GM12875 (cell line): ENCODE results near the gene ADGRL3.

ENCODE experiments used
- H3K4me3 ChIP-seq: one replicate; pipeline ENCODE4 v1.5.1; 2011; ENCODE audit warnings: low read depth, low read length, control low read depth
- TF ChIP-seq, protein P1 (sequence below): IDR thresholded peaks from 2 replicates; pipeline ENCODE4 v1.5.1; 2011; ENCODE audit warnings: low read depth, mild to moderate bottlenecking, control low read depth, inconsistent platforms, low read length, moderate library complexity, borderline replicate concordance; ENCODE audit not compliant: insufficient read depth

The ADGRL3 gene

DNA sequence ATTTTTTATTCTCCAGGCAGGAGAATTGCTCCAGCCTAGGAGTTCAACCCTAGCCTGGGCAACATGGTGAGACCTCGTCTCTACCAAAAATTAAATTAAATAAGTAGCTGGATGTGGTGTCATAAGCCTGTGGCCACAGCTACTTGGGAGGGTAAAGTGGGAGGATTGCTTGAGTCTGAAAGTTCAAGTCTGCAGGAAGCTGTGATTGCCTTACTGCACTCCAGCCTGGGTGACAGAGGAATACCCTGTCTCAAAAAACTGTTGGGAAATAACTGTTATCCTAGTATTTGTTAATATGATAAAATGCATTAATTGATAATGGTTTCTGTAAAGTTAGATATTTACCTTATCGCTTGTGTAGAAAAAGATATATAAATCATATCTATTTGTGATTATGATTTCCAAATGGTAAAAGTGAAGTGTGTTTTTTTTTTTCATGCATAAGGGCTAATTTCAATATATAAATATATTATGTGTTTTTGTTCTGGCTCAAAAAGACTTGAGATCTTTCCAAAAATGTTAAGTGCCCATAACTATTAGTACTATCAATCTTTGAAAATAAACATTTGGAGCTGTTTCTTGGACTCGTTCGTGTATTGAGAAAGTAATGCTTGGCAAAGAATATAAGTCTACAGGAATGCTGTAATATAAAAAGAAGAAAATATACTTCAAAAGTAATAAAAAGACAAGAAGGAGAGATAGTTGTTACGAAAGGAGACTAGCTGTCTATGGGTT lies 396.6 kb downstream of the ADGRL3 start:
- H3K4me3 ChIP-seq = no peak overlapping the region
- TF ChIP-seq, protein P1, sequence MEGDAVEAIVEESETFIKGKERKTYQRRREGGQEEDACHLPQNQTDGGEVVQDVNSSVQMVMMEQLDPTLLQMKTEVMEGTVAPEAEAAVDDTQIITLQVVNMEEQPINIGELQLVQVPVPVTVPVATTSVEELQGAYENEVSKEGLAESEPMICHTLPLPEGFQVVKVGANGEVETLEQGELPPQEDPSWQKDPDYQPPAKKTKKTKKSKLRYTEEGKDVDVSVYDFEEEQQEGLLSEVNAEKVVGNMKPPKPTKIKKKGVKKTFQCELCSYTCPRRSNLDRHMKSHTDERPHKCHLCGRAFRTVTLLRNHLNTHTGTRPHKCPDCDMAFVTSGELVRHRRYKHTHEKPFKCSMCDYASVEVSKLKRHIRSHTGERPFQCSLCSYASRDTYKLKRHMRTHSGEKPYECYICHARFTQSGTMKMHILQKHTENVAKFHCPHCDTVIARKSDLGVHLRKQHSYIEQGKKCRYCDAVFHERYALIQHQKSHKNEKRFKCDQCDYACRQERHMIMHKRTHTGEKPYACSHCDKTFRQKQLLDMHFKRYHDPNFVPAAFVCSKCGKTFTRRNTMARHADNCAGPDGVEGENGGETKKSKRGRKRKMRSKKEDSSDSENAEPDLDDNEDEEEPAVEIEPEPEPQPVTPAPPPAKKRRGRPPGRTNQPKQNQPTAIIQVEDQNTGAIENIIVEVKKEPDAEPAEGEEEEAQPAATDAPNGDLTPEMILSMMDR = no peak

DNA sequence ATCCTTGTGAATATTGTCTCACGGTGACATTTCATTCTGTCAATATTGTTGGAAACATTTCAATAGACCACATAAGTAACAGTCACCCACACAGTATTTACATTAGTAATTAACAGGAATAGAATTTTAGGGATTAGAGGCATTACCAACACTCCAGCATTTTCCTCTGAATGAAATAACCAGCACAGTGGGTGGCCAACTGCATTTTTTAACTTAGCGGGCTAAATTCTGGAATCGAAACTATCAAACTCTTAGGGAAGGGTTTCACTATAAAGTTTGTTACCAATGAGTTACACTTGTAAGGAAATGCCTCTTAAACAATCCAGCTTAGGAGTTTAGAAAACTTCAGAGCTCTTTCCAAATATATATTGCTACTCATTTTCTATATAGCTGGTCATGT lies 403.0 kb downstream of the ADGRL3 start:
- TF ChIP-seq, protein P1 = no peak
- H3K4me3 ChIP-seq = no peak overlapping the region

DNA sequence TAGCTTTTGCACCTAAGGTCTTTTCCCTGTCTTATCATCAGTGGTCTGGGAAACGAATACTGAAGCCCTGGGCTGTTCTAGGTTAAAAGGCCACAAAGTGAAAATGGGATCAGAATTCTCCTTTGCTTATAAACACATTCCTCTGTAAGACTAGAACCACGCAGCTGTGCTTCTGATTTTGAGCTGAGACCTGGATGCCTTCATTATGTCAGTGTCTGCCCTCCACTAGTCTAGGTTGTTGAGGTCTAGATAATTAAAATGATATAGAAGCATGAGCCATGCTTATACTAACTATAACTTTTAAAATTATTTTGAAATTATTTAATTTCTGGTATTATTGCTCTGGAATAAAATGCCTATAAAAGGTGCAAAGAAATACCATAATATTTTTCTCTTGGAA lies 403.9 kb downstream of the ADGRL3 start:
- no peak overlapping the region for H3K4me3 ChIP-seq
- TF ChIP-seq, protein P1 = no peak

DNA sequence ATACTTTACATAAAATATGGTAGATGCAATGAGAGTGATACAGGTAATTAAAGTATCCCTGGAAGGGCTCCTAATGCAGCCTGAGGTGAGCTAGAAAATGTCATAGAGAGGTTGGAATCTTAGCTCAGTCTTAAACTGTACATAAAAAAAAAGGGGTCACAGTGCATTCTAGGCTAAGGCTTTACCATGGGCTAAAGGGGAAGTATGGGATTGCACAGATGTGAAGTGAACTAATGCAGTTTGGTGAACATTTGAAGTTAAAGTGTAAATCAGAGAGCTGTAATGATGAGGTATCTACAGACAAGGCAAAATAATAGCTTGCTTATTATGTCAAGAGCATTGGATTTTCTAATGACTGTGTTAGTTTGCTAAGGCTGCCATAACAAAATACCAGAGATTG lies 405.9 kb downstream of the ADGRL3 start:
- TF ChIP-seq, protein P1 = no peak

DNA sequence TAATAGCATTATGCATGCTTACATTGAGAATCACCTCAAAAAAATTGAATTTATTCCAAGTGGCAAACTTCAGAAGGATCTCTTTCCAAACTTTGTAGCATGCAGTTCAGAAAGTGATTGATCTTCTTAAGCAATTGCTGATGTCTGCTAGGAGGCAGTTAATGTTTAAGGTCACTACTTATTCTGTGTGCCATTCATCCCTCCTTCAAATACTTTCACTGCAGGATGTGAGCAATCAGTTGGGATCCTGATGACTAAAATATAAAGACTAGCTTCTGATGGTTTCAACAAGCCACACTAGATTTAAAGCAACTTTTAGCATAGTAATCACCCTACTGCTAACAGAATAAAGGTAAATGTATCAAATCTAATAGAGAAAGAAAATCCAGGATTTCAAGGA lies 414.1 kb downstream of the ADGRL3 start:
- no peak overlapping the region for H3K4me3 ChIP-seq
- TF ChIP-seq, protein P1 = no peak

More for the DNA sequence above, 405.9 kb downstream of the ADGRL3 start:
- no peak overlapping the region for H3K4me3 ChIP-seq

DNA sequence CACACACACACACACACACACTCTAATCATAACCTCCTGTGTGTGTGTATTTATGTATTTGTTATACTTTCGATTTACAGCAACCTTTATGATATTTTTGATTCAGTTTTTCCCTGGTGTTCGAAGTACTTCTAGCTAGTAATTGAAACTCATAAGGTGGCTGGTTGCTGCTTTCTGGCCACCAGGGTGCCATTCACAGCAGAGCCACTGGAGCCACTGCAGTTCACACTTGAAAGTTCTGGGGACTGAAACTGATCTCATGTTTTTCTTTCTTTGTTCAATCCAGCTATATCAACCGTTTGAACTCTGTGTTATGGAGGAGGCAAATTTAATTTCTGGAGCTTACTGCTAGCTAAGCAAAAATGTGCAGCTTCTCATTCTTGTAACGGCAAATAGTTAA lies 419.4 kb downstream of the ADGRL3 start:
- TF ChIP-seq, protein P1 = no peak
- H3K4me3 ChIP-seq = no peak overlapping the region

DNA sequence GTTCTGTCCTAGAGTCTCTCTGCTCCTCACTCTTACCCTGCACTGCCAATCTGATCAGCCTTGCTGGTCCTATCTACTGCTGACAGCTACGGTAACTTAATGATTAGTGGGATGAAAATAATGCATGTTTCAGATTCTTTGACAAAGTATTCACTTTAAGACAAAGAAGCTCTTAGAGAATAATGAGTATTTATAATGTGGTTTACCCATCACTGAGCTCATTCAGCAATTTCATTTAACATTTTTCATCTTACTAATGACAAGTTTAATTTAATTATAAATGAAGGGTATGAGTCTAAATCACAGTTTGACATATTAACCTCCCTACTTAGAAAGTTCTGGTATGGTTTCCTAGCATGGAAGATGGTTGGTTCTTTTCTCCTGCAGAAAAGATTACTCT lies 428.2 kb downstream of the ADGRL3 start:
- TF ChIP-seq, protein P1 = no peak

More for the DNA sequence above, 428.2 kb downstream of the ADGRL3 start:
- H3K4me3 ChIP-seq = no peak overlapping the region
